Endodermal cell (in vitro differentiated cells): Measurements from ENCODE around the gene CALHM2. TPM values are rescaled to one million over a fixed set of nuclear protein-coding genes. Genes with fewer than 3 reads are reported as not detected.

Experiments used
- DNase-seq: peaks from one replicate; pipeline ENCODE4 v3.0.0-alpha.2; 2017
- H3K27ac ChIP-seq: 2 replicates; pipeline ENCODE4 v1.5.1; 2013; ENCODE audit warnings: mild to moderate bottlenecking, low read depth, low read length, moderate library complexity
- H3K27me3 ChIP-seq: 2 replicates; pipeline ENCODE4 v1.6.1; 2013; ENCODE audit warnings: mild to moderate bottlenecking, low read length, moderate library complexity; ENCODE audit not compliant: insufficient read depth, control insufficient read depth, poor library complexity, severe bottlenecking
- H3K36me3 ChIP-seq: 2 replicates; pipeline ENCODE4 v1.7.0; 2013; ENCODE audit warnings: mild to moderate bottlenecking, low read length, moderate library complexity; ENCODE audit not compliant: control insufficient read depth, insufficient read depth
- H3K4me1 ChIP-seq: one replicate; pipeline ENCODE4 v1.7.0; 2013; ENCODE audit warnings: low read length; ENCODE audit not compliant: control insufficient read depth, insufficient read depth
- H3K4me3 ChIP-seq: 2 replicates; pipeline ENCODE4 v1.5.1; 2013; ENCODE audit warnings: mild to moderate bottlenecking, low read length, moderate library complexity
- H3K9ac ChIP-seq: 2 replicates; pipeline ENCODE4 v1.6.1; 2013; ENCODE audit warnings: mild to moderate bottlenecking, low read length, moderate library complexity; ENCODE audit not compliant: poor library complexity, severe bottlenecking; ENCODE audit errors: extremely low read depth
- H3K9me3 ChIP-seq: 2 replicates; pipeline ENCODE4 v1.6.1; 2013; ENCODE audit warnings: mild to moderate bottlenecking, low read length, moderate library complexity; ENCODE audit not compliant: control insufficient read depth
- H3K27ac Mint-ChIP-seq: 2 replicates; pipeline ENCODE4 v1.8.0; 2020; ENCODE audit warnings: mixed read lengths
- H3K27me3 Mint-ChIP-seq: 2 replicates; pipeline ENCODE4 v1.8.0; 2021; ENCODE audit warnings: mild to moderate bottlenecking, mixed read lengths; ENCODE audit not compliant: insufficient read depth
- H3K36me3 Mint-ChIP-seq: 2 replicates; pipeline ENCODE4 v1.8.0; 2020; ENCODE audit warnings: low read depth, mixed read lengths
- H3K4me1 Mint-ChIP-seq: 2 replicates; pipeline ENCODE4 v1.8.0; 2020; ENCODE audit warnings: mixed read lengths
- H3K4me3 Mint-ChIP-seq: 2 replicates; pipeline ENCODE4 v1.8.0; 2020; ENCODE audit warnings: mild to moderate bottlenecking, moderate library complexity, mixed read lengths
- H3K9me3 Mint-ChIP-seq: 2 replicates; pipeline ENCODE4 v1.8.0; 2020; ENCODE audit warnings: mild to moderate bottlenecking, mixed read lengths
- CTCF ChIP-seq: fragments of 200-600 bp; sonication (generic); conservative IDR thresholded peaks from 2 replicates; pipeline ENCODE4 v1.5.0; 2021; ENCODE audit warnings: antibody characterized with exemption, mild to moderate bottlenecking
- WGBS, 2 experiments: methylation state at CpG; one replicate each; pipeline versions ENCODE4 v1.1.5 to v1.1.7; 2013; ENCODE audit warnings: missing lambda C conversion rate in 2 of 2, mixed read lengths in 1 of 2; ENCODE audit not compliant: insufficient coverage in 1 of 2, insufficient read length in 1 of 2; 5-methylcytosine and 5-hydroxymethylcytosine counted together
- total RNA-seq, 2 donors: library from RNA; stranded (reverse); fragmentation: NEBNext Ultra II Directional in 1 of 2; extraction: Animal tissue kit (Norgen Biotek cat#: 25700) in 1 of 2; gene quantifications; 2 replicates in 1 of 2; 3 replicates in 1 of 2; pipeline ENCODE4 v1.2.1, GENCODE V29; 2021

Gene CALHM2
- total RNA-seq, 2 donors from 2014 or later, result 1.0 to 3.1 TPM

- DNase-seq, result no peak
- WGBS, 2 experiments, result 89 to 90% methylated on average over 8 to 14 of the region's 14 CpGs
- H3K4me1 Mint-ChIP-seq, result no peaks in the 10 kb centered on the region
- no peak overlapping the region for H3K4me3 Mint-ChIP-seq
- H3K9me3 ChIP-seq, result no peaks in the 10 kb centered on the region
- TF ChIP-seq CTCF, result no peak
- H3K36me3 Mint-ChIP-seq, result no peaks in the 10 kb centered on the region
- no peaks in the 10 kb centered on the region for H3K4me1 ChIP-seq
- no peaks in the 10 kb centered on the region for H3K36me3 ChIP-seq
- no peak overlapping the region for H3K4me3 ChIP-seq
- no peak overlapping the region for H3K27ac ChIP-seq
- no peak overlapping the region for H3K9ac ChIP-seq
- peaks cover 5% of the 10 kb centered on the region for H3K27me3 Mint-ChIP-seq
- no peak overlapping the region for H3K27ac Mint-ChIP-seq
- no peaks in the 10 kb centered on the region for H3K27me3 ChIP-seq
- H3K9me3 Mint-ChIP-seq, result no peaks in the 10 kb centered on the region
Observed at GRCh38 chr10:103465411-103466179, 13.4 kb upstream of the CALHM2 start.

GRCh38 chr10:103463499-103463898, 11.3 kb upstream of the CALHM2 start:
- H3K4me1 ChIP-seq, result no peaks in the 10 kb centered on the region
- no peak overlapping the region for H3K9ac ChIP-seq
- H3K27ac ChIP-seq, result no peak overlapping the region
- H3K9me3 Mint-ChIP-seq, result no peaks in the 10 kb centered on the region
- no peaks in the 10 kb centered on the region for H3K36me3 ChIP-seq
- DNase-seq, result no peak
- no peaks in the 10 kb centered on the region for H3K27me3 ChIP-seq
- 94 to 98% methylated on average over 4 of the region's 4 CpGs for WGBS, 2 experiments
- no peak overlapping the region for H3K27ac Mint-ChIP-seq
- no peaks in the 10 kb centered on the region for H3K27me3 Mint-ChIP-seq
- no peaks in the 10 kb centered on the region for H3K4me1 Mint-ChIP-seq
- no peaks in the 10 kb centered on the region for H3K9me3 ChIP-seq
- H3K36me3 Mint-ChIP-seq, result no peaks in the 10 kb centered on the region
- H3K4me3 Mint-ChIP-seq, result no peak overlapping the region
- TF ChIP-seq CTCF, result no peak
- no peak overlapping the region for H3K4me3 ChIP-seq

GRCh38 chr10:103459615-103460014, 7.4 kb upstream of the CALHM2 start:
- WGBS, 2 experiments, result 81% methylated on average over 4 of the region's 4 CpGs; no CpG with 5 or more reads in 1 of the 2 experiments

More at GRCh38 chr10:103459615-103460014, 7.4 kb upstream of the CALHM2 start:
- Histone ChIP-seq H3K4me1 (no peaks in the 10 kb centered on the region), H3K9ac (no peak overlapping the region), H3K27me3 (no peaks in the 10 kb centered on the region), H3K36me3 (no peaks in the 10 kb centered on the region), H3K9me3 (no peaks in the 10 kb centered on the region), H3K27ac (no peak overlapping the region), H3K4me3 (no peak overlapping the region)
- no peak for DNase-seq
- Mint-ChIP-seq H3K9me3 (no peaks in the 10 kb centered on the region), H3K36me3 (no peaks in the 10 kb centered on the region), H3K4me3 (no peak overlapping the region), H3K27me3 (no peaks in the 10 kb centered on the region), H3K4me1 (no peaks in the 10 kb centered on the region), H3K27ac (no peak overlapping the region)
- TF ChIP-seq CTCF, result no peak
